HG02763 (cell line): ENCODE results near the gene AXIN2.

ENCODE experiments used
- ATAC-seq: cut with Tn5 transposase; IDR thresholded peaks from one replicate; pipeline ENCODE4 v1.9.1; 2021; ENCODE audit warnings: mild to moderate bottlenecking, moderate library complexity; ENCODE audit not compliant: unreplicated experiment

Gene AXIN2

DNA sequence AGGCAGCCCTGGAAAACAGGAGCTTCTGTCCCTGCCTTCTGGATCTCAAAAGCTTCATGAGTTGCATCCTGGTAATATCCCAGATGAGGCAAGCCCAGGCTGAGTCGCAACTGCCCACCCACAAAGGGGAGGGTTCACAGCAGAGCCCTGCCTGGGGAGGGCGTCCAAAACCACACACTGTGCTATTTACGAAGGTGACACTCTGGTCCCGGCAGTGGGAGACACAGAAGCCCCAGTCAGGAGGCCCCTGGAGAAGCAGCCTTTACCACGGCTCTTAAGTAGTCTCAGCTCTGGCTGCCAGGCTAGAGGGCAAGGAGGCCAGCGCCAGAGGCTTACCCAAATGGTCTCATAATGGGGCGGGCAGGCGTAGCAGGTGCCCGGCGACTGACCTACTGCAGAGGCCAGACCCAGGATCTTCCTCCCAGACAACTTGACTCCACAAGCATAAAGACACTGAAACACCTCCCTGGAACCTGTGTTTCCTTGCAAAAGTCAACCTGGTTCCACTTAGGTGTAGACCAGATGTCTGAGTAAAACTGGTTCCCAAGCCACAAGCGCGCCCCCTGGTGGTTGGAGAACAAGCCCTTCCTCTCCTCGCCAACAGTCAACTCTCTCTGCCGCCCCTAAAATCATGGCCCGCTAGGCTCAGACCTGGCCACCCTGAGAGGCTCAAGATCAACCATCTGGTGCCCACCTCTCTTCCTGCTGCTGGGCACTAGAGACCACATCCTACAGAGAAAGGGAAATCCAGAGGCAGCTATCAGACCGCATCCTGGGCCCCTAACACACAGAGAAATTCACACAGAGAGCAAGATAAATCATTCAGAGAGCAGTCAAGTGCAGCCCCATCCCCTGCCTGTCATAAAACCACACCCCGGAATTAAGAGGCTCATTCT, 5.2 kb downstream of the AXIN2 start:
- ATAC-seq, result no peak

DNA sequence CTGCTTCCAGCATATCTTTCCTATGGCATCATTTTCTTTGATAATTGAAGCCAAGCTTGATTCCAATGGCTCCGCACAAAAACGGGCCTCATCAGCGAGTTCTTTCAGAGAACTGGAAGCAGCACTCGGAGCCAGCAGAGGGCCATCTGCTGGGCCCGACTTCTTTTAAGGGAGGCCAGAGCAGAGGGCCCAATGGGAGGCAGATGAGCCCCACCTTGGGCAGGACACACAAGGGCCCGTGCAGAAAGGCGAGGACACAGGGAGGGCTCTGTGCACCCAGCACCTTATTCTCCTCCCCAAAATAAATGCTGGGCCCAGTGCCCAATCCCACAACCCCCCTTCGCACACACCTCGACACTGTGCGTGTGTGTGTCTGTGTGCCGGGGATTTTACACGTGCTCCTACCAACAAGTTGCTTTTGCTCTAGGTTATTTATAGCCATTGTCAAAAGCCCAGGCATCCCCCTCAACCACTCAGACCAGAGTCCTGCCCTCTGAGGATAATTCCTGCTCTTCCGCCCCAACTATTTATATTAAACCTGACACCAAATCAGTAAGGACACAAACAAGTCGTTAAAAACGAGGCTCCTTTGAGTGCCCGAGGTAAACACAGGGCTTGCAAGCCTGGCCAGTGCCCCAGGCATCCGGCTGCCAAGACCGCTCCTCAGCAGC, 6.8 kb downstream of the AXIN2 start:
- ATAC-seq, result no peak

DNA sequence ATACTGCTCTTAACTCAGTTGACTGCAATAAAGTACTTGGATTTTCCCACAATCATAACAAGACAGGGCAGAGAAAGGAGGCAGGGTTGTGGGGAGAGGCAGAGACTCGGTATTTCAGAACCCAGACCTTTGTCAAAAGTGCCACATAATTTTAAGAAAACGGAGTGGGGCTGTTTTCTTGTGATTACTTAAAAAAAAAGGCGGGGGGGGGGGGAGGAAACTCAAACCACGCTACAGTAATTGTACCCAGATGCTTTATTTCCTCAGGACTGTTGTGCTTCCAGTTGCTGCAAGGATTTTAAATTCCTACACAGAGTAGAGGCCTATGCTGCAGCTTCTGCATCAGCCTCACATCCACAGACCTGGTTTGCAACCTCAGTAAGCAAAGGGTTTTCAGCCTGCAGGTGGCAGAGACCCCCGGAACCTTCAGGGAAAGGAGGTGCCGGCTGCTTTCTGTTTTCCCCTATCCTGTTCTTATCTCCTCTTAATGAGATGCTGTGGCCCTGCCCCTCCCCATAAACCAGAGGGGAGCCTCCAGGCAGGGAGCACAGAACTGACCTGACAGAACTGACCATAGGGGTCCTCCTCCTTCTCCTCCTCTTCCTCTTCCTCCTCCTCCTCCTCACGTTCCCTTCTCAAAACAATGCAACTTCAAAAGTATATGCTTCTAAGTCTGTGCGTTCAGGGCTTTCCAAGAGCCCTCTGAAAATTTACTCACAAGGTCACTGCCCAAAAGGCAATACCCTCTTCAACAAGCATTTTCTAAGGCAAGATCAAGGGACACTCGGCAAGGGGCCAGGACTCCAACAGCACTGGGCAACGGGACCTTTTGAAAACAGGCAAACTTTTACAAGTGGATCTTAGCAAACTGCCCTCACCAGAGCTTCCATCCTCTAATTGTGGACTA, 7.5 kb downstream of the AXIN2 start:
- no peak for ATAC-seq

DNA sequence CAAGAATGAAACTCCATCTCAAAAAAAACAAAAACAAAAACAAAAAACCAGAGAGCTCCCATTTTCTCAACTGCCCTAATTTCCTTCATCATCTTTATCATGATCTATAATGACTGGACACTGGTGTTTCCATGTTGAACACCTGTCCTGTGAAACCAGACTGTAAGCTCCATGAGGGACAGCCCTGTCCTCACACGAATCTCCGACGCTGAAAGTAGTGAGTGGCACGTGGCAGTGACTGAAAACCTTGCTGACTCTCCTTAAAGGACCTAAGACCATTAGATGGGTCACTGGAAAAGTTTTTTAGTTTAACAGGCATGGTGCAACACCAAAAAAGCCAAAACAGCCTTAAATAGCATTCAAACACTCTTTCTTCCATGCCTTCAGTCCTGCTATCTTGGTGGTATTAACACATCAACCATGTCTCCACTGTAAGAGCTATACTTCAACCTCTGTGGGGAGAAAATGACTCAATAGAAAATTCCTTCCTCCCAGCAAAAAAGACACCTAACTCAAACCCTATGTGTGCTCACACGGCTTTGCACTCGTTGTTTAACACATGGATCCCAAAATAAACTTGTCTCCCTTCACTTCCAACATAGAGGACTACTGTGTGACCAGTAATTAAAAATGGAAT, 8.3 kb downstream of the AXIN2 start:
- ATAC-seq, result no peak

DNA sequence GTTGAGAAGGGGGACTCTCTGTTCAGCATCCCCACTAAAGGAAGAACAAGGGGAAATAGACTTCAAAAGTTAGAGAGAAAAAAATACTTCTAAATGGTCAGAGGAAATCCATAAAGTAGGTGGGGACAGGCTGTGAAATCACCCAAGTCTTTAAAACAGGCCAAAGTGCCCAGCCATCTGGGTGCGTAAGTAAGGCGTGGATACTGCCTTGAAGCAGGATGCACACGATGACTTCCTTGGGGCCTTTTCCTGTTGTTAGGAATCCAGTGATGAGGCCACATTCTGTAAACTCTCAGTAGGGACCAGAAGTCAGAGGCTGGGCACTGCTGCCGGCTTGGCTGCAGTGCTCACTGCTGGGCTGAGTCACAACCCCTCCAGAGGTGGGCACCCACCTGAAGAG, 9.2 kb downstream of the AXIN2 start:
- ATAC-seq, result no peak

DNA sequence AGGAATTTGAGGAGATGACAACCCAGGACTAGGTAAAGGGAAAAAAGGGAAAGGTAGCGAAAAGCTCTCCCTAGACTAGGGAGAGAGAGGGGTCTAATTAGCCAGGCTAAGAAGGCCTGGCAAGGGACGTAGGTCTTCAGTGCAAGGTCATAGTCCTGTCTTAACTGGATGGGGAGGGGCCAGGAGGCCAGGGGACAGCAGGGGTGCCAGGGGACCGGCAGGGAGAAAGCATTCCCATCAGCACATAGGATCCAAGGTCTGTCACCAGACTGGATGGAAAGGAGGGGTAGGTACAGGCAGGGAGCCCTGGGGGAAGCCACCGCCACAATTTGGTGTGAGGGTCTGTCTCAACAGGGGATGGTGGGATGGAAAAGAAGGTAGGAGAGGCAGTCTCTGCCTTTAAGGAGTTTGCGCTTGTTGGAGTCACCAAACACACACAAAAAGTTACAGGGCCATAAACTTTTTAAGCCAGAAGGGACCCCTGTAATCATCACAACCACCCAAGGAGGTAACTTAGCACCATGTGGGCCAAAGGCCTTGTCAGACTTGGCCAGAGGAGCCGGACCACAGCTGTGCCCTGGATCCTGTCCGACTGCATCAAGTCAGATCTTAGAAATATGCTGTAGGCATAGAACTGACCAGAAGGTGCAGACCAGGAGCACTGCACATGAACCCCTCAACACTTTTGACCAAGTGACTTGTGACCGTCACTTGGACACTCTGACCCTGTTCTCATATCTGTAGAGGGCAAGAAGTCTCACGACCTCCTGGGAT, 10.0 kb downstream of the AXIN2 start:
- no peak for ATAC-seq

DNA sequence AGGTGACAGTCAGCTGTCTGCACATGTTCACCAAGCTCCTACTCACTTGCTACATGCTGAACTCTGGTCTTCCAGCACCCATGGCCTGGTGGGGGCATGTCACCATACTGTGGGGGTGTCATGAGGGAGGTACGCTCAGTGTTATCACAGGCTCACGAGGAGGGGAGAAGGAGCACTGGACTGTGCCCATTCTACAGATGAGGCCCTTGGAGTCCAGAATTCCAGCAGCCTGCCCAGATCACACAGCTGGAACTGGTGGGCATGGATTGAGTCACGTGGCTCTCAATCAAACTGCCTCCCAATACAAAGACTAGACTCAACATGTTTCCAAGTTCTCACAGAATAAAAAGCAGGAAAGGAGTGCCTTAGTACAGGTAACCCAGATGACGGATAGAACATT, 10.7 kb downstream of the AXIN2 start:
- no peak for ATAC-seq

DNA sequence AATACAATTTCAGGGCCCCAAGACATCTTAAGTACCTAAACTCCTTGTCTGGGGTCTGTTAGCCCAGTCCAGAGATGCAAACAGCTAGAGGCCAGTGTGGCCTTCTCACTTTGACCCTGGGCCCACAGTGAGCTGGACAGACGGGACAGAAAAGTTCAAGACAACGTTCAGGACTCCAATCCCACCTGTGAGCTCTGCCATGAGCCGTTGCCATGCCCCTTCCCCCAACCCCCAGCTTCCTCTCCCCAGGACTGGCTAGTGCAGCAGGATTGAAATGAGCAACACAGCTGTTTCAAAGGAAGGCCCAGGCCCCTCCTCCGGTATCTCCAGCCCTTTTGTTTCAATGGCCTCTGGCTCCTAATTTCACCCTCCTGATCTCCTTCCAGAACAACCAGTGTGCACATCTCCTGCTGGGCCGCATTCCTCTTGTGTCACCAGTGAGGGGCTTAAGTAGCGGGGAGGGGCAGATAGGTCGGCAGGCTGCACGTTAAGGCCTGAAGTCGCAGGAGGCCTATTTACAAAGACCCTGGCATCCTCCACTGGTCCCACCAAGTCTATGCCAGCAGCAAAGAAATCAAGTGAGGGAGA, 11.3 kb downstream of the AXIN2 start:
- no peak for ATAC-seq

DNA sequence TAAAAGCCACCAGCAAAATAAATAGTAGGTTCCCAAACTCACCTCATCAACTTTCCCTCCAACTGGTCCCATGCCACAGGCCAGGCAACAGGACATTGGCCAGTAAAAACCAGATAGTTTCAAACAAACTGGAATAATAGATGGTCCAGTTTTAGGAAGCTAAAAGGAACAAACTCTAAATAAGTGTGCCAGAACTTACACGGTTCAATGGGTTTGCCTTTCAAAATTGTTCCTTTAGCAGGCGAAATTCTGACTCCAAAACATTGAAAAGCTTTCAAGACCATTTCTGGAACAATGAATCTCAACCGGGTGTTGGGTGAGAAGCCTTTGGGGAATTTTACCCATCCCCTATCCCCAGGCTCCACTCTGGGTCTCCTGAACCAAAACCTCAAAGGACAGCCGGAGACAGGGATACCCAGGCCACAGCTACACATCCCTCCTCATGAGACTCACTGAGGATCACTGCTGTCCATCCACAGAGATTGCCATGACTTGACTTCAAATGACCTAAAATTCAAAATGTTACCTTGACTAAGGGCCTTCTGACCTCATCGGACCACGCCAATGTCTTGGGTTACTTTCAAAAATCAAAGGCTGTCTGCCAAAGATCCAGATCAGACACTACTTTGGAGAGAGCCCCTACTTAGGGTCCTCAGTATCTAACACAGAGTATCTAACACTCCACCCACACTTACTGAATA, 13.0 kb downstream of the AXIN2 start:
- no peak for ATAC-seq

DNA sequence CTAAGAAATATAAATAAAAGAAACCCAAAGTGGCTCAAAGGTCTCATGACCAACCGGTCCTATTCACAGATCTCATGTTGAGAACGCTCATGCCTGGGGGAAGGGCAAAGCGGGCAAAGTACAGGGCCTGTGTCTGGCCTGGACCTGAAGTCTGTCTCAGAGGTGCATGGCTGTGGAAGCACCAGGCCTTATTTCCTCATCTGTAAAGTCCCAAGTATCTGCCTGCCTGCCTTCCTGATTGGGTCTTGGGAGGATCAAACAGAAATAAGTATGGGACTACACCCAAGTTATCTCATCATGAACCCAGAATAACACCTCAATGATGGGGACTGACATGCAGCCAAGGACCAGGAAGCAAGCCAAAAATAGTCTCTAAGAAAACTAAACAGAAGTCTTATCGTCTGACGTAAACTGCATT, 14.2 kb downstream of the AXIN2 start:
- no peak for ATAC-seq

DNA sequence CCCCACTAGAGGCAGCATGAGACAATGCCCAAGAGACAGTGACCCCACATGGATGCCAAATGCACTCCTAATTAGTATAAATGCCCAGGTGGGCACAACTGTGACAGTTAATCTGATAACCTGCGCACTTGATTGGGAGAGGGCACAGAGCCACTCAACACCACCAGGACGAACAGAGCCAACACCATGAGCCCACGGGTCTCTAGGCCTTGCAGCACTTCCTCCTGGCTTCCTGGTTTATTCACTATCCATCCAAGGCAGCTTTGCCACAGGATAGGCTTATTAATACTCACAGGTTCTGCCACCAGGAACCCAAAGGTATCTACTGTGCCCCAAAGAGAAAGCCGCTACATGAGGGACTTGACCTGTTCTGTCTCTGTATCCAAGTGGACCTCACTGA, 14.9 kb downstream of the AXIN2 start:
- no peak for ATAC-seq

DNA sequence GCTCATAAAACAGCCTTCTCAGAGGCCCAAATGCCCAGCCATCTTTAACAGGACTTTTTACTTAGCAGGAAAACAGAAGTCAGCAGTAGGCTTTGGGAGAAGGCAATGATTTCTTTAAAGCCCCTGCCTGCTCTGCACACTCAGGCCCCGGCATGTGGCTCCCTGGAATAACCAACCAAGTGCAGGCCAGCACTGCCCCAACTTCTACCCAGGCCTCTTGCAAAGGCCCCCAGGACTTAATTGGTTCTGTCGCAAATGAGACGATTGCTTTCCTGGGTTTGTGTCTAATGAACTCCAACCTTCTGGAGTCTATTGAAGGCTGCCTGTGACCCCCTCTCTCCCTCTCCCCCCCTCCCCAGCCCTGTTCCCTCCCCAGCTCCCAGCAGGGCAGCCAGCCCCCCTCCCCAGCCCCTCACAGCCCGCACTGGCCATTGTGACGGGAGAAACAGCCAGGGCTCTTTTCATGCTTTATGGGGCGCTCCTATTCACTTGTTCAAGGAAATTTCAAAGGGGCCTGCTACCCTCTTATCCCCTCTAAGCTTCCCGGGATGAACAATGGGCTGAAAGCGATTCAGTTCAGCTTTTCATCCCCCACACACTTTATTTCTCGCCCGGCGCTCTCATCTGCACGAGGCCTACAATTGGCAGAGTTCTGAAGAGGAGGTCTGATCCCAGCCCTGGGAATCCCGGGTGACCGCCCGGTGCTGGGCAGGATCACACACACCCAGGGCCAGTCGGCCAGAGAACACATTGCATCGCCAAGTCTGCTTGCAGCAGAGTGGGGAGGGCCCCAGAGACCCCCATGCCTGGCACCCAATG, 15.5 kb downstream of the AXIN2 start:
- no peak for ATAC-seq

DNA sequence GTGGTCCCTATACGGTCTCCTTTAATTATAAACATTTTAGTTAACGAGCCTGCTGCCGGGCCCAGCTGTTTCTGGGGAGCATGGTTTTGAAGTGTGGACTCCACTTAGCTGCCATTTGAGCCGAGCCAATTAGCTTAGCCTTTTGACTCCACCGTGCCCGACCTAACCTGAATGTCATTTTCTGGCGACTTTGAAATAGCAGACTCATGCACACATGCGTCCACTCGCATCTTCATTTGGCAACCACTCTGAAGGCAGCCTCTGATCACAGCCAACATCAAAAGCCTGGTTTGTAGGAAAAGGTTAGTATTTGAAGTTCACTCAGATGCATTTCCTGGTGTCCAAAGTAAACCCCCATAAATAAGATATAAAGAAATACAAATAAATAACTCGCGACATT, 16.8 kb downstream of the AXIN2 start:
- ATAC-seq, result no peak

DNA sequence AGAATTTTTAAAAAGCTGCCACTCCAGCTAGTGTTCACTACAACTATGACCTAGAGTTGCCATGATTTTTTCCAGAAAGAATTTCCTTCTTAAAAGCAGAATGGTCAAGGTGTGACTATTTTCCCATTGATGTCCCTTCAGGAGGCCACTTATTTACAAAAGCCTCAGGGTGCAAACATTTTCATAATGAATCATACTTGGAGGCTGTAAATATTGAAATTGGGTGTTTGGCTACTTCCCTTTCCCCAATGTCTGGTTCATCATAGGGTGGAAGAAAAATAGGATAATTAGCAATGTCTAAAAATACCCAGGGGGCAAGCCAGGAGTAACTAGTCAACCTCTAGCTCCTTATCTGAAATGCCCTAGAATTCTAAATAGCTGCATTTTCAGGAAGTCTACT, 18.8 kb downstream of the AXIN2 start:
- ATAC-seq, result no peak

DNA sequence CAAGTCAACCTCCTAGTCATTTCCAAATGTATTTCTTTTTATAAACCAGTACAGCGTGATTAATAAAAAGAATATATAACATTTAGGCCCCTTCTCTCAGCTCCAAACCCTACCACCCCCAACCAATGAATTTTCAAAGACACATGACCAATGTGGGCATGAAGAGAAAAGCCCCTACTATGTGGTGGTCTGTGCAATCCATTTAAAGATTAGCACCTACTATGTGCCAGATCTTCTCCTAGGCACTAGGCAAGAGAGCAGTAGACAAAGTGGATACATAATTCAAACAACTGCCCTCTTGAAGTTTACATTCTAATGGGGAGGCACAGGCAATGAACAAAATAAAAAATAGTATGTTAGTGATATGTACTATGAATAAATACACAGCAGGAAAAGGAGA, 19.4 kb downstream of the AXIN2 start:
- ATAC-seq, result no peak

DNA sequence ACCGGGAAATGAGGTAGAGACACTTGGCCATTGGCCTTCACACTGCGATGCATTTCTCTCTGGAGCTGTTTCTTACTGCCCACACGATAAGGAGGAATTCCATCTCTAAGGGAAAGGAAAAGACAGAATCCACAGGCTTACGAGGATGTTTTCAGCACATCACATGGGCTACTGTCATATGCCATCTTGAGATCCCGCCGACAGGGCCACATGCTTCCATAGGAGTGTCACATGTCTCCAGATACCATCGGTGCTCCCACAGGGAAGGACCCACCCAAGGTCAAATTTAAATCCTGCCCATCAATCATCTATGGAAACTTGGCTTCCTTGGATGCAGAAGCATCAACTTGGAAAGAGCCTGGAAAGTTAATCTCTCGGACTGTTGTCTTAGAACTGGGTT, 20.0 kb downstream of the AXIN2 start:
- ATAC-seq, result no peak

DNA sequence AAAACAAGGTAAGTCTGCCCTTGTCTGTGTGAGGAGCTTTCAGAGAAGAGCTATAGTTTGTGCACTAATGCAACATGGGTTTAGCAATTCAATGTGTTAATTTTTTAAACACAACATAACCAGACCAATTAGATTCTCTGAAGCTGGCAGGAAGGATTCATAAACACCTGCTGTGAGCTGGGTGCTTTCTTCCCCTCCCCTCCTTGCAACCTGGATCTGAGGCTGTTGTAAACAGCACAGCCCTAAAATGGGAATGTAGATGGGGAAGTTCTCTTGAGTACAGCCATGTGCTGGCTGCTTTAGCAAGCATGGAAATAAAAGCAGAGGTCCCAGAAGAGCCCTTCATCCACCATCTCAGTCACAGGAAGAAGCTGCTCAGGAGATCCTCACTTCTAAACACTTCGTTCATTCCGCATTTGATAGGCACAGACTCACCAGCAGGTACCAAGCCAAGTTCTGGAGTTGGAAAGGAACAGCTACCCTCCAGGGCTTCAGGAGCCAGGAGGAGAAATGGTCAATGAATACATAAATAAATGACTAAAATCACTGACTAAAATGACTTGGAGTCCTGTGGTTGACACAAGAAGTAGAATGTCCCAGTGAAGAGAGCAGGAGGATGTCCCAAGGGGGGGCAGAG, 21.7 kb downstream of the AXIN2 start:
- no peak for ATAC-seq
